IPS-11a (cell line): Measurements from ENCODE around the gene ZNF12.
"Not testable (repeated sequence)": the region's sequence is repeated elsewhere in the genome, so short reads cannot be mapped to it uniquely, and the experiment has no call there.

ENCODE experiments used
- H3K4me3 ChIP-seq: one replicate; pipeline ENCODE4 v1.5.1; 2013; ENCODE audit warnings: low read depth, low read length, control low read depth

ZNF12 gene

GRCh38 chr7:6691609-6692106 is 15.1 kb downstream of the ZNF12 start:
- no peak overlapping the region for H3K4me3 ChIP-seq

- H3K4me3 ChIP-seq, result no peak overlapping the region
Measured at GRCh38 chr7:6691103-6691502, 15.6 kb downstream of the ZNF12 start.

- H3K4me3 ChIP-seq, result no peak overlapping the region
Measured at GRCh38 chr7:6680146-6680545, 26.6 kb downstream of the ZNF12 start.

GRCh38 chr7:6675807-6676405 is 30.8 kb downstream of the ZNF12 start:
- H3K4me3 ChIP-seq, result no peak overlapping the region

GRCh38 chr7:6670851-6671250 is 35.9 kb downstream of the ZNF12 start:
- H3K4me3 ChIP-seq, result not testable (repeated sequence)

- H3K4me3 ChIP-seq, result no peak overlapping the region
Measured at GRCh38 chr7:6658618-6659345, 48.0 kb downstream of the ZNF12 start.

GRCh38 chr7:6656413-6656812 is 50.3 kb downstream of the ZNF12 start:
- H3K4me3 ChIP-seq, result no peak overlapping the region

- H3K4me3 ChIP-seq, result no peak overlapping the region
Measured at GRCh38 chr7:6655636-6656385, 50.9 kb downstream of the ZNF12 start.

GRCh38 chr7:6654842-6655610 is 51.7 kb downstream of the ZNF12 start:
- no peak overlapping the region for H3K4me3 ChIP-seq

- no peak overlapping the region for H3K4me3 ChIP-seq
Measured at GRCh38 chr7:6654113-6654841, 52.5 kb downstream of the ZNF12 start.

GRCh38 chr7:6653071-6654003 is 53.4 kb downstream of the ZNF12 start:
- no peak overlapping the region for H3K4me3 ChIP-seq

- H3K4me3 ChIP-seq, result no peak overlapping the region
Measured at GRCh38 chr7:6652446-6653011, 54.2 kb downstream of the ZNF12 start.

GRCh38 chr7:6651851-6652445 is 54.8 kb downstream of the ZNF12 start:
- H3K4me3 ChIP-seq, result no peak overlapping the region

- no peak overlapping the region for H3K4me3 ChIP-seq
Measured at GRCh38 chr7:6650521-6651011, 56.2 kb downstream of the ZNF12 start.

- H3K4me3 ChIP-seq, result no peak overlapping the region
Measured at GRCh38 chr7:6650086-6650485, 56.7 kb downstream of the ZNF12 start.

GRCh38 chr7:6649241-6649961 is 57.3 kb downstream of the ZNF12 start:
- no peak overlapping the region for H3K4me3 ChIP-seq

- no peak overlapping the region for H3K4me3 ChIP-seq
Measured at GRCh38 chr7:6648815-6649104, 58.0 kb downstream of the ZNF12 start.
